Left ventricle myocardium superior (tissue), 1 donor: ENCODE data around the gene AP1G2. TPM values are rescaled to one million over a fixed set of nuclear protein-coding genes. Genes with fewer than 3 reads are reported as not detected.

ENCODE experiments used
- ATAC-seq: fragments of 200-7000 bp; cut with Tn5 transposase; one replicate; pipeline ENCODE4 v1.9.1; 2020; ENCODE audit warnings: mild to moderate bottlenecking, moderate library complexity
- DNase-seq: peaks from one replicate; pipeline ENCODE4 v3.0.0-alpha.2; 2020
- intact Hi-C: fragments of 100-400 bp; cut with micrococcal nuclease; formaldehyde crosslinking; loops from one replicate; pipeline ENCODE4 v1.11.0; 2022
- total RNA-seq: library from RNA; stranded (reverse); fragmentation: NEBNext Ultra II Directional; extraction: Animal tissue kit (Norgen Biotek cat#: 25700); gene quantifications from one replicate; pipeline ENCODE4 v1.2.1, GENCODE V29; 2021
- donor health status: DM: no; HTN: yes; CAD: no; lungs with severe emphysema.

AP1G2 gene
- total RNA-seq, 1 donor from 2014 or later = 15.5 TPM

DNA sequence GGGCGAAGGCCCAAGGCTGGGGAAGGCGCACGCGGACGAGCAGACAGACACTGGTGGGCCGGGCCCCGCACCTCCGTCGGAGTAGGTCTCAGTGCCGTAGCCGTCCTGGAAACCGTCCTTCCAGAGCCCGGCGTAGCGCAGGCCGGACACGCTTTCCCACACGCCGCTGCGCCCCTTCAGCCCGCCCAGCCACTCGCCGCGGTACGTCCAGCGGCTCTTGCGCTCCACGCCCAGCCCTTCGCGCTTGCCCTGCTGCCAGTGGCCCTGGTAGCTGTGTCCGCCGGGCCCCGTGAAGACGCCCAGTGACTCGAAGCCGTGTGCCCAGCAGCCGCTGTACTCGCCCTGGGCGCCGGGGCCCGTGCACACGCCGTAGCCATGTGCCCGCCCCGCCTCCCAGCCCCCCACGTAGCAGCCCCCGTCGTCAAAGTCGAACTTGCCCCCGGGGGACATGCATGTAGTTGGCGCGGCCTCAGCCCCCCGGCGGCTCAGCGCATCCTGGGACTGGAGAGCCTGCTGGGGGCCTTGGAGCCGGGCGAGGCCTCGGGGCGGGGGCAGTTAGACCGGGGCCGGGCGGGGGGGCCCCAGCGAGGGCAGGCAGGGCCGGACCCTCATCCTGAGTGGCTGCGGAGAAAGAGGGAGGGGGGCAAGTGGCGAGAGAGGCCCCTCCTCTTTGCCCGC, 9.6 kb upstream of the AP1G2 start:
- peak; percentile 35 for ATAC-seq
- intact Hi-C loops = no loop called here
- DNase-seq = no peak

GRCh38 chr14:23573384-23574015, 5.9 kb upstream of the AP1G2 start:
- DNase-seq = no peak
- intact Hi-C loops = no loop called here
- ATAC-seq = no peak

- ATAC-seq (peak; percentile 53), DNase-seq (no peak)
- intact Hi-C loops = no loop called here
Measured at GRCh38 chr14:23572836-23573235, 5.2 kb upstream of the AP1G2 start.

- intact Hi-C loops = no loop called here
- DNase-seq (no peak), ATAC-seq (no peak)
Measured at GRCh38 chr14:23572524-23572828, 4.9 kb upstream of the AP1G2 start.

GRCh38 chr14:23571701-23572523, 4.3 kb upstream of the AP1G2 start:
- intact Hi-C loops = no loop called here
- ATAC-seq (no peak), DNase-seq (no peak)

DNA sequence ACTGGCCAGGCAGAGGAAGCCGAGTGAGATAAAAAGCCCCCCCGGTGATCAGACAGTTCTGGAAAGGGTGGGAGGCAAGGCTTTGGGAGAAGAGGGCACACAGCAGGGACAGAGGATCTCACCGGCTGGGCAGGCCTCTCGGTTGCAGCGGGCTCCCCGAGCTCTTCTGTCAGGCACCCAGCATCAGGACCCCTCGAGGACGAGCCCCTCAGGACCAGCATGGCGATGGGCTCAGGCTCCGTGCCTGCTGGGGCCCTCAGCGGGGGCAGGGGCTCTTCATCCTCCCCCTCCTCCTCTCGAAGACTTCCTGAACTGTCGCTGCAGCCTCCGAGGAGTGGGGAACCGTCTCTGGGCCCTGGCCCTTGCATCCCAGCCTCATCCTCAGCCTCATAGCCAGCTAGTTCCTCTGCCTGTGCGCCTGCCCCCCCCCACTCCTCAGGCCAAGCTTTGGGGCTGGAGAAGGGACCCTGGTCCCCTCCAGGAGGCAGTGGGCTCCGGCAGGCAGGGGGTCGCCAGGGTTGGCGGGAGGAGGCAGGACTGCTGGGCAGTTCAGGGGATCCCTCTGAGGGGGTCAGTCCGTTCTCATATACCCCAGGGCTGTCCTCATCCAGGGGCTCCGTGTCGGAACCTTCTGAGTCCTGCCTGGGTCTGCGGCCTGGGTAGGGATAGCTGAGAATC, 3.4 kb upstream of the AP1G2 start:
- intact Hi-C loops = no loop called here
- ATAC-seq (no peak), DNase-seq (no peak)

DNA sequence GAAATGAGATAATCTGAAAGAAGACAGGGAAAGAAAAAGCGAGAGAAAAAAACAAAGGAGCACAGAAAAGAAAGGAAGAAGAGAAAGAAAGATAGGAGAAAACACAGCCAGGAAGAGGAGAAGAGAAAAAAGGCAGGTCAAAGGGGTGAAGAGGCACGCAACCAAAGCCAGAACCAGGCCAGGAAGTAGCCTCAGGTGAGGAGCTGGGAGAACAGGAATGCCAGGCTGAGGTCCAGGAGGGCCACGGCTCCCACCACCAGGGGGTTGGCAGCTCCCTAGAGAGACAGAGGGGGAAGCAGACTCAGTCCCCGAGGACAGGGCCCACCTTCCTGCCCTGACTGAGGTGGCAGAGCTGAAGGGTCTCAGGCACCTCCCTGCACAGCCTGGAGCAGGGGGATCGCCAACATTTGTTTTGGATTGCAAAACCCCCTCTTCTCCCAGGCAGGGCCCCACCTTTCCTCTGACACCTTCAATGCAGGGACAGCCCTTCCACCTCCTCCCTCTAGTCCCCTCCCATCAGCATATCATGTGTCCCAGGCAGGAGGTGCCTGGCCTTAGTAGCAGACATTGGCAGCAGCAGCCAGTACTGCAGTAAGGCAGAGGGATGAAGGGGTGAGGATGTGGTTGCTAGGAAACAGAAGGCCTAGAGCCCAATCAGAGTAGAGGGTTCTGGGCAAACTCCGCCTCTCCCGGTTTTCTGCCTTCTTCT, 2.0 kb upstream of the AP1G2 start:
- ATAC-seq (peak; percentile 18), DNase-seq (no peak)
- intact Hi-C loops = no loop called here

- no peak for DNase-seq
- no peak for ATAC-seq
- intact Hi-C loops = no loop called here
Measured at GRCh38 chr14:23568600-23569331, 1.2 kb upstream of the AP1G2 start.

DNA sequence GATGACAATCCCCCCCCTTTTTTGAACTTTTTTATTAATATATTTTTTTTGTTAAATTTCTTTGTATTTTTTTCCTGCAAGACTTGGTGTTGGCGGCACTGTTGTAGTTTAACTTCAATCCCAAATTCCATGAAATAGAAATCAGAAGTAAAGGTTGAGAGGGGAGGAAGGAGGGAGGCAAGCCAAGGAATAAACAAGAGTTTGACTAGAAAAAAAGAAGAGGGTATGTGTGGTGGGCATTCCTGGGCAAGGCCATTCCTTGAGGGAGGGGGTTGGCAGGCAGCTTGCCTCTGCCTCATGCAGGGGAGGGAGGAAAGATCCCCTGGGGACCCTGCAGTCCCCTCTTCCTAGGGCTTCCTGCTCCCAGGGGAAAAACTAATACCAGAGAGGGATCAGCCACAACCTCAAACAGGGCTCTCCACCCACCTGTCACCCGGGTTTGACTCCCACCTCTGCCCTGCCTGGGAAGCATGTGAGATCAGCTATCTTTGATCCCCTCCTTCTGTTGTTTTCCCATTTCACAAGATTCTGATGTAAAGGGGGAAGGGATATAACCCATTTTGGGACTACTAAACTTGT, 519 bp upstream of the AP1G2 start:
- DNase-seq (no peak), ATAC-seq (no peak)
- intact Hi-C loops = no loop called here

GRCh38 chr14:23566778-23567185, 809 bp downstream of the AP1G2 start:
- ATAC-seq (peak; percentile 9), DNase-seq (no peak)
- intact Hi-C loops = no loop called here

GRCh38 chr14:23566112-23566777, 1.3 kb downstream of the AP1G2 start:
- DNase-seq = no peak
- no peak for ATAC-seq
- intact Hi-C loops = no loop called here

- DNase-seq = no peak
- intact Hi-C loops = no loop called here
- no peak for ATAC-seq
Measured at GRCh38 chr14:23565626-23566025, 2.0 kb downstream of the AP1G2 start.

- ATAC-seq (no peak), DNase-seq (no peak)
- intact Hi-C loops = no loop called here
Measured at GRCh38 chr14:23564876-23565275, 2.7 kb downstream of the AP1G2 start.

DNA sequence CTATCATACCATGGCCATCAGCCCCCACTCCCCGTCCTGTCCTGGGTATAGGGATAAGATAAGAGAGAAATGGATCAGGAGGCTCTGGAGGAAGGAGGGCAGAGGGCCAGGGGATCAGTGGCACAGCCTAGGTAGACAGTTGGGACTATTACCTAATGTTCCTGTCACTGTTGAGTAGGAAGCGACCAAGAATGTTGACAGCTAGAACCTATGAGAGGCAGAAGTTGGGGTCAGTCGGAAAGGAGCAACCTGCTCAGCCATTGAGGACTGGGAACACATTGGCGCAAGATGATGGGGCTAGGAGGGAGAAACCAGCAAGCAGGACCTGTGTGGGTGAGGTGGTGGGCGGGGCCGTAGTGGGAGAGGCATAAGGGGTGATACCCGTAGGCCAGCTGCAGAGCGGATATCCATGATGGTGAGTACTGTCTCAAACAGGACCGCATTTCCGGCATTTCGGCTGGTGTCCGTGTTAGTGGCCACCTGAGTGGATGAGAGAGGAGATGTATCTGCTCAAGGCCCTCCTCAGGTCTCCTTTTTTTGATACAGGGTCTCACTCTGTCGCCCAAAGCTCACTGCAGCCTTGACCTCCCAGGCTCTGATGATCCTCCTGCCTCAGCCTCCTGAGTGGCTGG, 3.3 kb downstream of the AP1G2 start:
- DNase-seq (no peak), ATAC-seq (no peak)
- intact Hi-C loops = no loop called here

- no peak for DNase-seq
- no peak for ATAC-seq
- intact Hi-C loops = no loop called here
Measured at GRCh38 chr14:23563473-23564180, 4.0 kb downstream of the AP1G2 start.

DNA sequence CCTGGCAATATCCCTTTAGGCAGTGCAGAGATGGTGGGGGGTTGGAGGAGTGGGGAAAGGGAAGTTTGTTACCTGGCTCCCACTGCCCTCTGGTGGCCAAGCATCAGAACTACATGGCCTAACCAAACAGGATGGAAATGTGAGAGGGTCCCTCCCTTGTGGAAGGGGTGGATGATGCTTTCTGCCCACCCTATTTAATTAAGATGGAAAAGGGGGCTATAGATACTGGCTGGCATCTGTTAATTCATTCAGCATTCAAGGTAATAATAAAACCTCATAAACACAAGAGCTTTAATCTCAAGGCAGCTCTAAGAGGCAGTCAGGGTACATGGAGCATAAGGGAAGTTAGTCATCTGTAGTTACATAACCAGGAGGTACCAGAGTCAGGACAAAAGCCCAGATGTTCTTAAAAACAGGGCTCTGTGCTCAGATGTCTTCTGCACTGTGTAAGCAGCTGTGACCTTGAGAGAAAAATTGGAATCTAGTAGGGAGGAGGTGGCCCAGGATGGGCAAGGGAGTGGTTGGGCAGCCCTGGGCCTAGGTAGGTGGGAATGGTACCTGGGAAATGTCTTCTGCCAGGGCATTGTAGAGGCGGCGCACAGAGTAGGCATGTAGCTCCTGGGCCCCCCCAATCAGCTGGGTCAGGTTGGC, 4.6 kb downstream of the AP1G2 start:
- no peak for DNase-seq
- intact Hi-C loops = no loop called here
- ATAC-seq = peak; percentile 19
